Measurements from ENCODE around the gene MDFI. TPM values are rescaled to one million over a fixed set of nuclear protein-coding genes. Genes with fewer than 3 reads are reported as not detected.

The MDFI gene
- total RNA-seq, 1 donor from 2014 or later: not detected

GRCh38 chr6:41641352-41641925 is 3.2 kb downstream of the MDFI start:
- no peaks in the 10 kb centered on the region for H3K36me3 Mint-ChIP-seq (ENCODE audit: low read depth)
- TF ChIP-seq CTCF (IDR thresholded peaks at IDR 0.05): no peak
- ChIA-PET POLR2A (no interaction called here), CTCF (no interaction called here)
- H3K4me3 Mint-ChIP-seq: no peak overlapping the region
- no peak overlapping the region for H3K27ac Mint-ChIP-seq
- intact Hi-C loops (cut with micrococcal nuclease): no loop called here
- ATAC-seq (ENCODE audit: low read depth): no peak
- peaks cover 12% of the 10 kb centered on the region for H3K4me1 Mint-ChIP-seq
- no peak for DNase-seq
- no peaks in the 10 kb centered on the region for H3K9me3 Mint-ChIP-seq
- H3K27me3 Mint-ChIP-seq: peaks cover 46% of the 10 kb centered on the region

GRCh38 chr6:41642090-41642959 is 4.1 kb downstream of the MDFI start:
- CTCF ChIA-PET: no interaction called here
- POLR2A ChIA-PET: no interaction called here
- DNase-seq: no peak
- H3K4me1 Mint-ChIP-seq: peaks cover 12% of the 10 kb centered on the region
- no peaks in the 10 kb centered on the region for H3K9me3 Mint-ChIP-seq
- intact Hi-C loops (cut with micrococcal nuclease): no loop called here
- ATAC-seq (ENCODE audit: low read depth): no peak
- no peak for TF ChIP-seq CTCF (IDR thresholded peaks at IDR 0.05)
- H3K4me3 Mint-ChIP-seq: no peak overlapping the region
- H3K27me3 Mint-ChIP-seq: peaks cover 44% of the 10 kb centered on the region
- H3K36me3 Mint-ChIP-seq (ENCODE audit: low read depth): no peaks in the 10 kb centered on the region
- no peak overlapping the region for H3K27ac Mint-ChIP-seq

- CTCF ChIA-PET: no interaction called here
- no peak for TF ChIP-seq CTCF (IDR thresholded peaks at IDR 0.05)
Measured at GRCh38 chr6:41642960-41643898, 5.0 kb downstream of the MDFI start.

GRCh38 chr6:41643899-41644269 is 5.6 kb downstream of the MDFI start:
- ChIA-PET POLR2A (no interaction called here), CTCF (no interaction called here)
- Mint-ChIP-seq H3K27ac (no peak overlapping the region), H3K4me3 (no peak overlapping the region), H3K9me3 (no peaks in the 10 kb centered on the region), H3K27me3 (peaks cover 37% of the 10 kb centered on the region), H3K36me3 (ENCODE audit: low read depth) (no peaks in the 10 kb centered on the region), H3K4me1 (peaks cover 7% of the 10 kb centered on the region)
- no peak for TF ChIP-seq CTCF (IDR thresholded peaks at IDR 0.05)
- no peak for DNase-seq
- ATAC-seq (ENCODE audit: low read depth): no peak
- intact Hi-C loops (cut with micrococcal nuclease): loop anchor here (1.0 kb wide), 1 partner anchor 27 kb away; no protein-coding TSS in a partner anchor

More at GRCh38 chr6:41642960-41643898, 5.0 kb downstream of the MDFI start:
- no peaks in the 10 kb centered on the region for H3K36me3 Mint-ChIP-seq (ENCODE audit: low read depth)
- no peak overlapping the region for H3K27ac Mint-ChIP-seq
- no peak overlapping the region for H3K4me3 Mint-ChIP-seq
- DNase-seq (no peak), ATAC-seq (ENCODE audit: low read depth) (no peak)
- H3K4me1 Mint-ChIP-seq: peaks cover 7% of the 10 kb centered on the region
- no peaks in the 10 kb centered on the region for H3K9me3 Mint-ChIP-seq
- POLR2A ChIA-PET: no interaction called here
- peaks cover 39% of the 10 kb centered on the region for H3K27me3 Mint-ChIP-seq
- intact Hi-C loops (cut with micrococcal nuclease): no loop called here

Measured in activated B cell treated with CpG ODN at 0.5 μM for 24 hours (primary cell).